GM20000 (cell line): Measurements from ENCODE around the gene FOXD4L6.
"Not testable (repeated sequence)": the region's sequence is repeated elsewhere in the genome, so short reads cannot be mapped to it uniquely, and the experiment has no call there.

Experiments used
- DNase-seq: peaks from one replicate; pipeline ENCODE4 v3.0.0; 2012; ENCODE audit warnings: low spot score

The FOXD4L6 gene

DNA sequence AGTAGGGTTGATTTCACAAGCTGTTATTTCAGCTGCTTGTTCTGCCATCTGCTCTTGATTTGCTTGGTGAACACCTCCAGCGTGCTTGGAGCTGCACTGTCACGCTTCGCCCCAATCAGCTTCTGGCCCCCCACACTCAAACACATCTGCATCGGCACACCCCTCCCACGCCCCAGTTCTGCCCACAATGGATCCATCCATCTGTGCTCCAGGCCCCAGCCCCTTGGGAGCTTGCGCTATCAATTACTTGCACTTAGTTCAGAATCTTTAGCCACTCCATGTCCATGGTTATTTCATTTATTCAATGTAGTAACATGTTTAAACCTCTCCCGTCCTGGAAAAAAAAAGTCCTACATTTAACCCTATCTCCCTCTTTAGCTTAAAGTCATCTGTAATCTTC lies 28.0 kb downstream of the FOXD4L6 start:
- DNase-seq, result not testable (repeated sequence)

DNA sequence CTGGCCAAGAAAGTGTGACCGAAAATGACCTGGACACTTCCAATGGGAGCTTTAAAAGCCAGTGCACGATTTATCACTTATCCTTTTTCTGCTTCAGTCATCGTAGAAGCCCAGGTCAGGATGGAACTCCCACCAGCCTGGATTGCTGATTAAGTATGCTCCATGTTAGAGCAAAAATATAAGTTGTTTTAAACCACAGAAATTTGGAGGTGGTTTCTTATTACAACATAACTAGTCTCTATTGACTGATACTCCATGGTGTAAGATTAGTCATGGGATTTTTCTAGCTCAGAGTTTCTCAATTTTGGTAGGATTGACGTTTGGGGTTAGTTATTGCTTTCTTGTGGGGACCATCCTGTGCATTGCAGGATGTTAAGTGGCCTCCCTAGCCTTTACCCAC lies 29.7 kb downstream of the FOXD4L6 start:
- not testable (repeated sequence) for DNase-seq

DNA sequence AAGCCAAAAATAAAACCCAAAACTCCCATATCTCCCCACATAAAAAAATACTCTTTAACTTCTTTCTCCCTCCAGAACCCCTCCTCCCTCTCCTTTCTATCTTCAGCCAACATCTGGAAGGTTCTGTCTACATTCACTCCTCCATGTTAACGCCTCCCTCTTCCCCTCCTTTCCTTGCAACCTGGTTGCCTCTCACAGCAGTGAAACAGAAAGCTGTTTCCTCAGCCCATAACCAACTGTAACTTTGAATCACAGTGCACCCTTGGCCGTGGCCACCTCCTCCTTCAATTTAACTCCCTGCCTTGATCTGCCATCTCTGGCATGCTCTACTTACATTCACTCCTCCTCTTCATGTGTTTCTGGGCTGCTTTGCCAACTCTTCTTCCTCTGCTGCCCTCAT lies 33.4 kb downstream of the FOXD4L6 start:
- not testable (repeated sequence) for DNase-seq

DNA sequence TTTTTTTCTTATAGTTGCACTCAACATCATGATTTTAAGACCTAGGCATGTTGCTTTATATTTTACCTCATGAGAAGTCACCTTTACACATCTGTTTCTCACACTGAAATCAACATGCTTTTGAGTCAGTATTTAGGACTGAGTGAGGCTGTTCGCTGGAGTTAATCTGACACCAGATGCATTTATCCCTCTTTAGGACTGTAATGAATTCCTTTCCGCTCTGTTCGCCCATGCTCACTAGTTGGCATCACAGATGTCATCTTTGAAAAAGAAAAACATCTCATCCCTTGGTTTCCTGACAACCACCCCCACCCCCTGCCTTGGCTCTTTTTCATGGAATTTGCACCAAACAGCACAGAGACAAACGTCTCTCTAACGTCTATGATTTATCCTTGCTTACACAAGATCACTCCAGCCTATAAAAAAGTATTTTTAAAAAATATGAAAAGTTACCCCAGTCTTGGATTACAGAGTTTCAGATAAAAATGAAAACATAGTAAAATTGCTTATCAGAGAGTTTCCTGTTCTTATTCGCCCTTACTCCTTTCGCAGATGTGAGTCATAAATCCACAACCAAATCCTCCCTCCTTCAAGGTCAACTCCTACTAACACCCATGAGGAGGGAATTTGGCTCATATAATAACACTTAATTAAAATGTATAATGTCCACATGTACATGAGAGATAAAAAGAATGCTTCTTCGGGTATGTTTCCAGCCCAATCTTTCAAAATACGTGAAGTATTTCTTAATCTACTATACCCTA lies 34.3 kb downstream of the FOXD4L6 start:
- DNase-seq, result not testable (repeated sequence)

DNA sequence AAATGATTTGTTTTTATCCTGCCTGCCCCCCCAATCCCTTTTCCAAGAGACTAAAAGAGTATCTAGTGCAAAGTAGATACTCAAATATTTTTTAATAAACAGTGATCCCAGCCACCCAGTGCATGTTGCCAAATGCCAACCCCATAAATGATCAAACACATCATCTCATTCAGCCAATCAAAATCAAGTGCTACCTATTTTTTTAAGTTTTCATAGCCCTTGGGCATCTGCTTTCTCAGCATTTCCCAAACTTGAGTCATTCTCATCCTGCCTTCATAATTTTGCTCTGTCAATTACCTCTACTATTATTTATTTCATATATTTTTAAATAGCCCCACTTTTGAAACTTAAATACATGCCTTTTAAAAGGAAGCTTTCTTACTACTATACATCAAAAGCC lies 37.6 kb downstream of the FOXD4L6 start:
- DNase-seq, result not testable (repeated sequence)

DNA sequence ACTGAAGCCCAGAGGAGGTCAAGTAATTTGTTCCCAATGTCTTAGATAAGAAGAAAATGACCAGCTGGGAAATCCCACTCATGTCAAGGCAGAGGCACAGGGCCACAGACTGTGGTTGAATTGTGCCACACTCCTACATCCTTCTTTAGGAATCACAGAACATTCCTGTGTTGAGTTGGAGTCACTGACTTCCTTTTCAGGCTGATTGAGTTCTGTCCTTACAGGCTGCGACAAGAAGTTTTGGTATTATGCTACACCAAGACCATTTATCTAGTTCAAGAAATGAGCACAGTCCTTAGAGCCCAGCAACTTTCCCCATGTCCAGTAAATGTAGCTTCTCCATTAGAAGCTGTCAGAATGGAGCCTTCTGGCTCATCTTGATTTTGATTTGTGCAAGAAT lies 38.1 kb downstream of the FOXD4L6 start:
- DNase-seq, result not testable (repeated sequence)

DNA sequence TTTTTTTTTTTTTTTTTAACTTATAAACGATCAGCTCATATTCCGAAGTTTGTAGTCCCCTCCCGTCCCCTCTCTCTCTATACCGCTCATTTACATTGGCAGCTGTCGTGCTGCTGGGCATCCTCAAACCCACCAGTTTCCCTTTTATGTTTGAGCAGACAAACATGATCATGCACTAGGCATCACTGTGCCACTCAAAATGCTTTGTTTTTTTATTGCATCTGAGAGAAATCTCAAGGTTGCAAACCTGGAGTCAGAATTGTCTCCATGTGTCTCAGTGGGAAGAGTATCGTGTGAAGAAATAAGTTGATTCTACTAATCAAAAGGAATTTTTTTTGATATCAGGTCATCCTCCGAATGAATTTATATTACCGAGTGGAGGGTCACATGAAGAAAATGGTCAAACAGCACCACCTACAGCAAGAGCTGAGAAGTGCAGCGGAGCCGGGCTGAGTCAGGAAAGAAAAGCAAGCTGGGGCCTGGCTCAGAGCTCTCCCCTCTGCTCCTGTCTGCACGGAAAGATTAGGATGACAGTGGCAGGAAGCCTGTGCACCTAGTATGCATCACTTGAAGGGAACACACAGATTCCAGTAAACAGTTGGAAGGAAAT lies 39.9 kb downstream of the FOXD4L6 start:
- DNase-seq, result not testable (repeated sequence)

DNA sequence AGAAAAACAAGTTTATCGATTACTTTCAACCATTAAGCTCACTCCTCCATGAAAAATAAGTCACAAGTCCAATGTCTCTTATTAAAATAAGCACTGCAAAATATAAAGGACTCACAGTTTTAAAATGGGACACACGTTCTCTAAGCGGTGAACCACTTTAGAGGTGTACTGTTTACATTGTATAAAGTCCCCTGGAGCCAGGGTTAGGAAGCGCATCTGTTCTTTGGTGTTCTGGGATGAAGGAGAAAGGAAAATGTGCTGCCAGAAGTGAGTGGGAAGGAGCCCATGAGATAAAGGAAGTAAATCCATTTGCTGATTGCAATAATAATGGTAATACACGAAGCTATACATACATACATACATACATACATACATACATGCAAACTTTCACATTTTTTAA lies 40.6 kb downstream of the FOXD4L6 start:
- not testable (repeated sequence) for DNase-seq

DNA sequence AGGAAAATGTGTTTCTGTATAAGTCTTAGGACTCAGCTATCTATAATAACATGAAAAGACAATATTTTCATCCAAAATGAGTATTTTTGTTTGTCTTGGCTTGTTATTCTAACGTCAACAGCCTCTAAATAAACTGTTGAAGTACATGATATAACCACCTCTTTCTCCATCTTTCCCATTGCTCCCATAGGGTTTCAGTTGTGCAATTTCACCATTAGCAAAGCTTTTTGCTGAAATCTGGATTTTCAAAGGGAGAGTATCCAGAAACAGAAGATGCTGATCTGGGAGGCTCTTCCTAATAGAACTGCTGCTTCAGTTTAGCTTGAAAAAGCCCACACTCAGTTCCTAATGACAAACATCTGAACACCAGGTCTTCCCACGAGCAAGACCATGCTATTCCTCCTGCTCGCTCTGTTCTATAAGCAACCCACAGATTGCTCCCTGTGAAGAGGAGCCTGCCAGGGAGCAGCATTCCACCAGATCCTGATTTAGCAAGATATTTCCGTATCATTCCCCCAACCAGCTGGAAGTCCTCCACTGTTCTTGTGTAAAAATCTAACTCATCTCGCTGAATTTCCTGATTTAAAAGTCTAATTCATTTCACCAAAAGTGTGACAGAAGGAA lies 41.2 kb downstream of the FOXD4L6 start:
- DNase-seq, result not testable (repeated sequence)

DNA sequence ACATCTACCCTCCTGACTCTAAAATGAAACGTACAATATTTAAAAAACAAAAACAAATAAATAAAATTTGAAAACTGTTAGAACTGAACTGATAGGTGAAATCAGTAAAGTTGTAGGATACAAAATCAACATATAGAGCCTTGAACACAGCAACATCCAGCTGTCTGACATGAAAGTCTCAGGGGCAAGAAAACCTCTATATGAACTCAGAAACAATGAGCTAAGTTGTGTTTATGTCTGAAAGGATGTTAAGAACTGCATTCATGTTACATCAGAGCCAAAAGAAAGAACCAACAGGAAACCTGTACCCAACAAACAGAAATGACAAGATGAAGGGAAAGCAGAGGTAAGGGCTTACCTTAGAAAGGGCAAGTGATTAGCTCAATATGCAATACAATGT lies 41.8 kb downstream of the FOXD4L6 start:
- not testable (repeated sequence) for DNase-seq

DNA sequence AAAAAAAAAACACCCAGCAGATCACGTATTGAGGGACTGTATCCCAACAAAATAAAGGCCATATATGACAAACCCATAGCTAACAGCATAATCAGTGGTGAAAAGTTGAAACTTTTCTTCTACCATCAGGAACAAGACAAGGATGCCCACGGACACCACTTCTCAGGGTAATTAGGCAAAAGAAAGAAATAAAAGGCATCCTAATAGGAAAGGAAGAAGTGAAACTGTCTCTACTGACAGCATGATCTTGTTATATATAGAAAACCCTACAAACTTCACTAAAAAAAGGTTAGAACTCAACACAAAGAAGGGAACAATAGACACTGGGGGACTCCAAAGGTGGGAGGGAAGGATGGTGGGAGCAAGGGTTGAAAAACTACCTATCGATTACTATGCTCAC lies 42.3 kb downstream of the FOXD4L6 start:
- not testable (repeated sequence) for DNase-seq

DNA sequence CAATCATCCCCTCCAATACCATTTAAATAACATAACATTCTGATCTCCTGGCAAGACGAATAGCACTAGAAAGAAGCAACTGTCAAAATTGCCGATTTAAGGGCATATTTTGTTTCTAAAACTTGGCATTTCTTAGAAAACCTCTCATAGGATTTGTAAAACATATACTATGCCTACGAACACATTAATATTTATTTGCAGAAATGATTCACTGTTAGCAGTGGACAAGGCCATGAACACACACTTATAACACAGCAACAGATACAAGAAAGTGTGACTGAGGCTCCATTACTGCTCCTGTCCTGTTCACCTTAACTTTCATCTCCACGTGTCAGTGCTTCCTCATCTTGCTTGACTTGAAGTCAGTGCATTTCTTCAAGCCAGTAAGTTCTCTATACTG lies 46.1 kb downstream of the FOXD4L6 start:
- not testable (repeated sequence) for DNase-seq

DNA sequence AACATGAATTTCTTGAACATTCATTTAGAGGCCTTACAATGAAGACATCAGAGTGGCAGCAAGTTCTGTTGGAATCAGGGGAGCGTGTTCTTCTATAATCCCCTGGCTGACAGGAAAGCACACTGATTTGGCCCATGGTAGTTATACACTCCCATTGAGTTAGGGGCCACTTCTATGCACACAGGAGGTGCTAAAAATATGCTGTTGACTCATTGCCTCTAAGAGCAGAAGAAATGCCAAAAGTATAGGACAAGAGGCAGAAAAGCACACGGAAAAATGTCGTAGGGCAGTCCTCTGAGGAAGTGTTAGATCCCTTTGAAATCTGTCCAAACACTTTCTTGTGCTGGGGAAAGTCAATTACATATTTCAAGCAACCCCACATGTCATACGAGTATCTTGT lies 49.0 kb downstream of the FOXD4L6 start:
- not testable (repeated sequence) for DNase-seq

DNA sequence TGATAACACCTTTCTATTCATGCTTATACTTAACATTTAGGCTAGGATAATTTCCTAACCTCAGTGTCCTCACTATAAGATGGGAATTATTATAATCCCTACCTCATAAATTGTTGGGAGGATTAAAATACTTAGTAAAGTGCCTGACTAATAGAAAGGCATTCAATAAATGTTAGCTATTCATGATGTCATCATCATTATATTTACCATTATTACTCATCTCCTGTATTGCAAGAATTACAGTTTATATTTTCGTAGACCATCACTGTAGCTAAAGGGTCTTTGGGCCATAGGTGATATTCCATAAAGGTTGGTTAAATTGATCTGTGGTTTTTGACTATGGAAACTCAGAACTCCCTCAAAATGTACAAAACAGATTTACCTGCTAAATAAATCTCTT lies 50.9 kb downstream of the FOXD4L6 start:
- not testable (repeated sequence) for DNase-seq
